Measurements from ENCODE around the gene SORBS1. TPM values are rescaled to one million over a fixed set of nuclear protein-coding genes. Genes with fewer than 3 reads are reported as not detected.

SORBS1 gene
- total and polyA plus RNA-seq, 2 of the 13 experiments (the other 11 are each of a cell fraction or from before 2014, with no cell fraction given): 16.8 to 39.8 TPM

GRCh38 chr10:95404462-95404858, 156.7 kb downstream of the SORBS1 start (continued):
- TF ChIP-seq, protein P1, sequence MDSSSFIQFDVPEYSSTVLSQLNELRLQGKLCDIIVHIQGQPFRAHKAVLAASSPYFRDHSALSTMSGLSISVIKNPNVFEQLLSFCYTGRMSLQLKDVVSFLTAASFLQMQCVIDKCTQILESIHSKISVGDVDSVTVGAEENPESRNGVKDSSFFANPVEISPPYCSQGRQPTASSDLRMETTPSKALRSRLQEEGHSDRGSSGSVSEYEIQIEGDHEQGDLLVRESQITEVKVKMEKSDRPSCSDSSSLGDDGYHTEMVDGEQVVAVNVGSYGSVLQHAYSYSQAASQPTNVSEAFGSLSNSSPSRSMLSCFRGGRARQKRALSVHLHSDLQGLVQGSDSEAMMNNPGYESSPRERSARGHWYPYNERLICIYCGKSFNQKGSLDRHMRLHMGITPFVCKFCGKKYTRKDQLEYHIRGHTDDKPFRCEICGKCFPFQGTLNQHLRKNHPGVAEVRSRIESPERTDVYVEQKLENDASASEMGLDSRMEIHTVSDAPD (CRISPR knock-in tag; IDR thresholded peaks at IDR 0.05): no peak
- TF ChIP-seq TBL1XR1 (IDR thresholded peaks at IDR 0.05; ENCODE audit: borderline replicate concordance, low read length, partially characterized antibody) (no peak), ZNF780A (CRISPR knock-in tag; IDR thresholded peaks at IDR 0.05) (no peak), POLR2A (IDR thresholded peaks at IDR 0.05; ENCODE audit: insufficient read depth in 1 of 2, low read depth in 2 of 2, low read length in 2 of 2) (no peak), ARID2 (CRISPR knock-in tag; IDR thresholded peaks at IDR 0.05; ENCODE audit: borderline replicate concordance) (no peak), ZFP82 (CRISPR knock-in tag; IDR thresholded peaks at IDR 0.05; ENCODE audit: borderline replicate concordance) (no peak), YEATS4 (CRISPR knock-in tag; IDR thresholded peaks at IDR 0.05; ENCODE audit: borderline replicate concordance) (no peak), ZNF607 (CRISPR knock-in tag; IDR thresholded peaks at IDR 0.05; ENCODE audit: borderline replicate concordance) (no peak), HDAC2 (CRISPR knock-in tag; IDR thresholded peaks at IDR 0.05) (no peak), SP5 (CRISPR knock-in tag; IDR thresholded peaks at IDR 0.05; ENCODE audit: borderline replicate concordance, low read depth) (no peak), ZBTB33 (CRISPR knock-in tag; IDR thresholded peaks at IDR 0.05) (0 out of 2 replicates have a peak, but pooled peaks have one; percentile 22), SOX6 (IDR thresholded peaks at IDR 0.05) (no peak), SOX6 (CRISPR knock-in tag; IDR thresholded peaks at IDR 0.05) (peak; percentile 46), RARG (CRISPR knock-in tag; IDR thresholded peaks at IDR 0.05; ENCODE audit: low read depth) (no peak), CEBPG (CRISPR knock-in tag; IDR thresholded peaks at IDR 0.05) (0 out of 2 replicates have a peak, but pooled peaks have one; percentile 31), SOX5 (CRISPR knock-in tag; IDR thresholded peaks at IDR 0.05; ENCODE audit: borderline replicate concordance) (peak; percentile 18; the same call in 1 of the 2 replicates)
